Suppressor macrophage treated with lipopolysaccharide for 4 hours (primary cell): ENCODE measurements around the gene PRSS16.
"Not testable (repeated sequence)": the region's sequence is repeated elsewhere in the genome, so short reads cannot be mapped to it uniquely, and the experiment has no call there.

ENCODE experiments used
- DNase-seq: peaks from one replicate; pipeline ENCODE4 v3.0.0-alpha.2; 2020

Gene PRSS16, protein sequence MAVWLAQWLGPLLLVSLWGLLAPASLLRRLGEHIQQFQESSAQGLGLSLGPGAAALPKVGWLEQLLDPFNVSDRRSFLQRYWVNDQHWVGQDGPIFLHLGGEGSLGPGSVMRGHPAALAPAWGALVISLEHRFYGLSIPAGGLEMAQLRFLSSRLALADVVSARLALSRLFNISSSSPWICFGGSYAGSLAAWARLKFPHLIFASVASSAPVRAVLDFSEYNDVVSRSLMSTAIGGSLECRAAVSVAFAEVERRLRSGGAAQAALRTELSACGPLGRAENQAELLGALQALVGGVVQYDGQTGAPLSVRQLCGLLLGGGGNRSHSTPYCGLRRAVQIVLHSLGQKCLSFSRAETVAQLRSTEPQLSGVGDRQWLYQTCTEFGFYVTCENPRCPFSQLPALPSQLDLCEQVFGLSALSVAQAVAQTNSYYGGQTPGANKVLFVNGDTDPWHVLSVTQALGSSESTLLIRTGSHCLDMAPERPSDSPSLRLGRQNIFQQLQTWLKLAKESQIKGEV

DNA sequence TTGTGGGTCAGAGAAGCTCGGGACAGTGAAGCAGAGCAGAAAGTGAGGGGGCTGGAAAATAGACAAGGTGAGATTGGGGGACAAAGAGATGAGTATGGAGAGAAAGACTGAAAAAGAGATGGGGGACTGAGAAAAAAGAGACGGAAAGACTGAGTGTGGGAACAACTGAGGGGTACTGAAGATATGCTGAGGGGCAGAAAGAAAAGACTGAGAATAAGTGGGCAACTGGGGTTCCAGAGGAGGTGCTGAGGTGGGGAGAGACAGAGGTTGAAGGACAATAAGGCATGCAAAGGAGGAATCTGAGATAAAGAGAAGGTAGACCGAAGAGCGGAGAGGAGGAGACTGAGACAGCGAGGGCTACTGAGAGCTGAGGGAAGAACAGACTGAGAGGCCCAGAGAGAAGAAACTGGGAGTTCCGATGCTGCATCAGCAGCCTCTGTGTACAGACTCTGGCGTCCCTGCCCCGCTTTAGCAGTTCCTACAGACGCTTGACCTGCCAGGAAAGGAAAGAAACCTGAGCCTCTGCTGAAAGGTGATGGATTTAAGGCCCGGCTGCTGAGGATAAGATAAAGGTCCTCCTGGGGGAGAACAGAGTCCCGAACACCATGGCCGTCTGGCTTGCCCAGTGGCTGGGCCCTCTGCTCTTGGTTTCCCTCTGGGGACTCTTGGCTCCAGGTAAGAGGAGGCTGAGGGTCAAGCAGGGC, at the start of gene PRSS16:
Gene PRSS16, plus strand, starts transcription at position 569 of the 704 bp plus-strand sequence. Its CDS starts 37 bp downstream, at position 606.
- DNase-seq: no peak

DNA sequence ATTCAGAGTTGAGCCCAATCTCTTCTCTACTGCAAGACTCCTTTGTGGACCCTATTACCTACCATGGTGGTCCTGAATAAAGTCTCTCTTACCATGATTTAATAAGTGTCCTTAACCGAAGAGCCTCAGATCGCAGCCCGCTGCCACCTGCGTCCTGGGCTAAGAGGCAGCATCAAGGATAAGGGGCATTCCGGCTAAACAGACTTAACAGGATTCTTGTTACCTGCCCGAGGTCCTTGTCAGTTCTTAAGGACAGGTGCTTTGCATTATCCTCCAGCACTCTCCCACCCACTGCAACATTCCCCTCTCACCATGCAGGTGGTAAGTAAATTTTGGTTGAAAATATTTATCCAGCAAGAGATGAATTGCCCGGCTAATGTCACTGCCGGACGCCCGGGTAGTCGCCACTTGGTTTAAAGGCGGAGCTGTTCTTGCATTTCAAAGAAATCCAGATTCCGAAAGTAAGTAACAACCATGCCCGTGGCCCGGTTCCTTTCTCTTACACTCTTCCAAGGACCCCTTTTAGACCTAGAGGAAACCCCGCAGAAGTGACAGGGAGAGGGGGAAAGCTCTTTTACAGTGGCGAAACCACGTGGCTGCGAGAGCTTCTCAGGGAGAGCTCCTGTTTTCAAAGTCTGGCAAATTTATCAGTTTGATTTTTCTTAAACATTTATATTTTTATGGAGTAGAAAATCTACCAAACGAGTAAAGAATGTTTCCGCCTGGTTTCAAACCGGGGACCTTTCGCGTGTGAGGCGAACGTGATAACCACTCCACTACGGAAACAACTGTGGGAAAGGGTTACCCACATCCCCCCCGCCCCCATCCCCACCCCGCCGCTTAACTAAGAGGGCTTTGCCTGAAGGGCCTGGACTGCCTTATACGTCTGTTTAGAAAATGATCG, 41.9 kb upstream of the PRSS16 start:
- DNase-seq: no peak

DNA sequence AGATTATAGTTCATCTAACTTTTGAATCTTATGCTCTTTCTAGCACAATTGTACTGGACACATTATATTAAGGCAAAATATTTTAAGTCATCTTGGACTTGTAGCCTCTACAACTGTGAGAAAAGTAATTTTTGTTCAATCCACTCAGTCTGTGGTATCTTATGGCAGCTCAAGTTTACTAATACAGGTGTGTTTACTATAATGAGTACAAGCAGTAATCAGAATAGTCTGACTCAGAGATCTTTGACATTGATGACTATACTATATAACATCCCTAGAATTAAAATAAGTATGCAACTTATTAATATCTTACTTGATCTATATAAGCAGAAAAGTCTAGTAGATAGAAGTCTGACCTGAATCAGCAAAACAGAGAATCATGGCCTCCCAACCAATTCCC, 40.7 kb upstream of the PRSS16 start:
- no peak for DNase-seq

DNA sequence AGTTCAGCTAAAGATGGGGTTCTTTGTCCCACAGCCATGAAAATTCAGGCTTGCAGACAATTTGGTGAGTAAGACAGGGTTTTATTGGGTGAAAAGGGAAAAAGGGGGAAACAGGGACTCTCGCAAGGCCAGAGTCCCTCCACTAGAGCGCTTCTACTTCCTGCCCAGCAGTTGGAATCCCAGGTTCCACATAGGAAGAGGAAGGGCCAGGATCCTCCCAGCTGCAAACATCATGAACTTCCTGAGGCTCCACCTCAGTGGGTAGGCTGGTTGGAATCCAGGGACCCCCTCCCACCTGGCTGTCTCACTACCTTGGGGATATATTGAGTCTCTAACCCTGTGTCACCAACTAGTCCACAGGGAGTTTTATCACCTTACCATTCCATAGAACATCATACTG, 39.5 kb upstream of the PRSS16 start:
- no peak for DNase-seq

DNA sequence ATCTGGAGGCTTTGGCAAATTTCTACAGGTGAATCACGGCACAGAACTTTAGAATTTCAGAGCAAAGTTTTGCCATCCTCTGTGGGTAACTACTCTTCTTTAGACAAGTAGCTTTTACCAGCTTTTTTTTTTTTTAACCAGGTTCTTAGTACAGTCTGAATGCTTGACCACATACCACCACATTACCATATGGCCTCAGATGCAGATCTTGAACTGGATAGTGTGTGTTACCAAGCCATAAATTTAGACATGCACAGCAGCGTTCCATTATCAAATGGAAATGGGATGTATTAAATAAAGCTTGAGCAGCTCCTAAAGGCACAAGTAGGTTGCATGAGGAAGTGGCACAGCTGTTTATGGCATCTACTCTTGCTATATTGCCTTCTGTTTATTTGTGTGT, 38.3 kb upstream of the PRSS16 start:
- no peak for DNase-seq

DNA sequence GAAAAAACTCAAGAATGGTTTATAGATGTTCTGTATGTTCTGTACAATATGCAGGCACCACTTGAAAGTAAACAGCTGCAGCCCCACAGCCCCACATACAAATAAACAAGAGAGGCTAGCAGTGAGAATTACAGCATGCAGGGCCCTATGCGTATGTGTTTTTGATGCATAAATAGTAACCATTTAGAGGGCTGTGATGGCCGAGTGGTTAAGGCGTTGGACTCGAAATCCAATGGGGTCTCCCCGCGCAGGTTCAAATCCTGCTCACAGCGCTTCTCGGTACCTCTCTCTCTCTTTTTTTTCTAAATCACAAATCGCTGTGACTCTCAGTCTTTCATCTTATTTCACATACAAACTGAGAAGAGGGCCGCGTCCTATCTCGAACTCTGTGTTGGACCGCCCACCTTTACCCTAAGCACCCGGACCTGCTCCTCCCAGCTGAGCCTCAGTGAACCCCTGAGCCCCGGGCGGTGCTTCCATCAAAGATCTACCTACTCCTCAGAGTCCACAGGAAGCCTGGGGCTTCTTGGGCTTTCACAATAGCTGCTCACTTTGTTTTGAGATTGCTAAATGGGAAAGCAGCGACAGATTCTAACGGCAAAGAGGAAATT, 37.7 kb upstream of the PRSS16 start:
- DNase-seq: no peak

DNA sequence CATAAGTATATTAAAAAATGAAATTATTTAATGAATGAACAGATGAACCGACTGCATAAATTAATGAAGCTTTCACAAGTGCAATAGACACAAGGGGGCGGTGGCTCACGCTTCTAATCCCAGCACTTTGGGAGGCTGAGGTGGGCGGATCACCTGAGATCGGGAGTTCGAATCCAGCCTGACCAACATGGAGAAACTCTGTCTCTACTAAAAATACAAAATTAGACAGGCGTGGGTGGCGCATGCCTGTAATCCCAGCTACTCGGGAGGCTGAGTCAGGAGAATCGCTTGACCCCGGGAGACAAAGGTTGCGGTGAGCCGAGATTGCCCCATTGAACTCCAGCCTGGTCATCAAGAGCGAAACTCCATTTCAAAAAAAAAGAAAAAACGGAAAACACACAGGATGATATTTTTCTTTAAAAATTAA, 34.4 kb upstream of the PRSS16 start:
- DNase-seq: not testable (repeated sequence)

DNA sequence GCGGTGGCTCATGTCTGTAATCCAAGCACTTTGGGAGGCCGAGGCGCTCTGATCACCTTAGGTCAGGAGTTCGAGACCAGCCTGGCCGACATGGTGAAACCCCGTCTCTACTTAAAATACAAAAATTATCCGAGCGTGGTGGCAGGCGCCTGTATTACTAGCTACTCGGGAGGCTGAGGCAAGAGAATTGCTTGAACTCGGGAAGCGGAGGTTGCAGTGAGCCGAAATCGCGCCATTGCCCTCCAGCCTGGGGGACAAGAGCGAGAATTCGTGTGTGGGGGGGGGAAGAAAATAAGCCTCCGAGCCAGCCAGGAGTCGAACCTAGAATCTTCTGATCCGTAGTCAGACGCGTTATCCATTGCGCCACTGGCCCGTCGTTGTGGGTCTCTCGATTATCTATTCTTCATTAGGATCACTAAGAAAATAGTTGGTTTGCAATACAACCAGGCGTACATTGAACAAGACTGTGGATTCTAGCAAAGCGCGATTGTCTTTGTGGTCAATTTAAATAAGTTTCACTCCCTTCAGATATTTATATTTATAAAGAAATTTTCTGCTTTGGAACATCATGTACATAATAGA, 33.9 kb upstream of the PRSS16 start:
- no peak for DNase-seq

DNA sequence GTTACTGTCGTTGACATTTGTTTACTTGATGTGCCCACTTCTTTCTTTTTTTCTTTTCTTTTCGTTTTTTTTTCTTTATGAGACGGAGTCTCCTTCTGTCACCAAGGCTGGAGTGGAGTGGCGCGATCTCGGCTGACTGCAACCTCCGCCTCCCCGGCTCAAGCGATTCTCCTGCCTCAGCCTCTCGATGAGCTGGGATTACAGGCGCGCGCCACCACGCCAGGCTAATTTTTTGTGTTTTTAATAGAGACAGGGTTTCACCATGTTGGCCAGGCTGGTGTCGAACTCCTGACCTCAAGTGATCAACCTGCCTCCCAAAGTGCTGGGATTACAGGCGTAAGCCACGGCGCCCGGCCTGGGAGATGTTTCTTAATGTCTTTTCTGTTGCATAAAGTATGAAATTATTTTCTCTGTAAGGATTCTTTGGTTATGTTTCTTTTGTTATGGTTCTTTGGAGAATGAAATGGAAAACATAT, 33.3 kb upstream of the PRSS16 start:
- DNase-seq: no peak

DNA sequence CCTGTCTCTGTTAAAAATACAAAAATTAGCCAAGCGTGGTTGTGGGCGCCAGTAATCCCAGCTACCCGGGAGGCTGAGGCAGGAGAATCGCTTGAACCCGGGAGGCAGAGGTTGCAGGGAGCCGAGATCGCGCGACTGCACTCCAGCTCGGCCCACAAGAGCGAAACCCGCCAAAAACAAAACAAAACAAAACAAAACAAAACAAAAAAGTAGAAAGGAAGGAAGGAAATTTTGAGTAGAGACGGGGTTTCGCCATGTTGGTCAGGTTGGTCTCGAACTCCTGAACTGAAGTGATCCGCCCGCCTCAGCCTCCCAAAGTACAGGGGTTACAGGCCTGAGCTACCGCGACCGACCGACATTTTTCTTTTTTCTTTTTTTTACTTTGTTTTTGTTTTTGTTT, 30.6 kb upstream of the PRSS16 start:
- DNase-seq: no peak

DNA sequence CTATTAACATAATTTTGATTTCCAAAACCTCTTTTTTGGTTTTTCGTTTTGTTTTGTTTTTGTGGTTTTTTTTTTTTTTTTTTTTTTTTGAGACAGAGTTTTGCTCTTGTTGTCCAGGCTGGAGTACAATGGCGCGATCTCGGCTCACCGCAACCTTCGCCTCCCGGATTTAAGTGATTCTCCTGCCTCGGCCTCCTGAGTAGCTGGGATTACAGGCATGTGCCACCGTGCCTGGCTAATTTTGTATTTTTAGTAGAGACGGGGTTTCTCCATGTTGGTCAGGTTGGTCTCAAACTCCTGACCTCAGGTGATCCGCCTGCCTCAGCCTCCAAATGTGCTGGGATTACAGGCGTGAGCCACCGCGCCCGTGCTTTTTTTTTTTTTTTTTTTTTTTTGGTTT, 24.5 kb upstream of the PRSS16 start:
- not testable (repeated sequence) for DNase-seq

DNA sequence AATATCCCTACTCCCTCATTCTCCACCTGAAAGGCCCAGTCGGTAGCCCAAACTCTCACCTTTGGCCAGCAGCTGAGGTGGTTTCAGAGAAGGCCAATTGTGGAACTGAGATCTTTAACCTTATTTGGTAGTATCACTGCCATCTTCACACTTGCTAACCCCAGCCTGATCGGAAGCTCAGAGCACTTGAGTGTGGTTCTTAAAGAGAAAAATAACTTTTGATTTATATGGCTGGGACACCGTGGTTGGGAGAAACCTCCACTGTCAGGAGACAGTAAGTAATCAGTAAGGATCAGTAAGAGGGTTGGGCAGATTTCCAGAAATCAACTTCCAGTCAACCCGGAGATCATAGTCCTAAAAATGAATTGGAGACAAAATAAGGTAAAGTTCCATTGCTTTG, 22.8 kb upstream of the PRSS16 start:
- no peak for DNase-seq

DNA sequence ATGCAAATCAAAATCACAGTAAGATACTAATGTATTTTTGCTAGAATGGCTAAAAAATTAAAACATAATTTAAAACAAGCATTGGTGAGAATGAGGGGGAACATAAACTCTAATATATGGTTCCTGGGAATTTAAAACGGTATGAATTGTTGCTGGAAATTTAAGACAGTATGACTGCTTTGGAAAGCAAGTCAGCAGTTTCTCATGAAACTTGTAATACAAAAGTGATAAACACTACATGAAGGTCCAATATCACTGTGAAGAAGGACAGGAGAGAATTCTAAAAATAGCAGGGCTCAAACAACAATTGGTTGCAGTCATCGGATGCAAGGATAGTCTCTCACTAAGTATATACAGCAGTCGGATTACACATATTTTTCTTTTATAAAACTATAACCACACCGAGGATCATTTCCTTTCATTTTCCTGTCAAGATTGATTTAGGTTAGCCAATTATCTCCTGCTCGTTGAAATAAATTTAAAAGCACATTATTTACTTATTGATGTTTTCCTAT, 18.5 kb upstream of the PRSS16 start:
- no peak for DNase-seq

DNA sequence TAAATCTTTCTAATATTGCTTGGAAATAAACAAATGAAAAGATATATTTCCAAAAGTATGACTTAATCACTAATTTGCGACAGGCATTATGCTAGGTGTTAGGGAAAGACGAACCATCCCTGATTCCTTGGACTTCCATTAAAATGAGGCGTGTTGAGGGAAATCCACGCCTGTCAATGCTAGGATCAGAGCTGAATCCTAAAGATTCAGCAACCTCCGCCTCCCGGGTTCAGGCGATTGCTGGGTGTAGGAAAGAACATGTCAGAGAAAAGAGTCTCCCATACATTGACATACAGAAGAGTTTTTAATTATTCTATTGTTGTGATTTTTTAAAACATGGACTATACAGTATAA, 16.8 kb upstream of the PRSS16 start:
- DNase-seq: no peak

DNA sequence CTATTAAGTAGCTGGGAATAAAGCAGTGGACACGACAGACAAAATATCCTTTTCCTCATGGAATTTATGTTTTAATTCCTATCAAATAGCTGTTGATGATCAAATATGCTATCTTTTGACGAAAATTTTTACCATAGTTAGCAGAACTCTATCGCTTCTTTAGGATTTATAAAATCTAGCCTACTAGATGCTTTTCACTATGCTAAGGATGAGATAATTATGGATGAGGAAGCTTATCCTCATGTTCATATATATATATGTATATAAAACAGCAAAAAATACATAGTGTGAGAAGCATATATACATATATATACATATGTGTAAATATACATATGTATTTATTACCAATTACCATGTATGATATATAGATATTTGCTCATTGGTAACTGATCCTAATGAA, 12.9 kb upstream of the PRSS16 start:
- DNase-seq: no peak

DNA sequence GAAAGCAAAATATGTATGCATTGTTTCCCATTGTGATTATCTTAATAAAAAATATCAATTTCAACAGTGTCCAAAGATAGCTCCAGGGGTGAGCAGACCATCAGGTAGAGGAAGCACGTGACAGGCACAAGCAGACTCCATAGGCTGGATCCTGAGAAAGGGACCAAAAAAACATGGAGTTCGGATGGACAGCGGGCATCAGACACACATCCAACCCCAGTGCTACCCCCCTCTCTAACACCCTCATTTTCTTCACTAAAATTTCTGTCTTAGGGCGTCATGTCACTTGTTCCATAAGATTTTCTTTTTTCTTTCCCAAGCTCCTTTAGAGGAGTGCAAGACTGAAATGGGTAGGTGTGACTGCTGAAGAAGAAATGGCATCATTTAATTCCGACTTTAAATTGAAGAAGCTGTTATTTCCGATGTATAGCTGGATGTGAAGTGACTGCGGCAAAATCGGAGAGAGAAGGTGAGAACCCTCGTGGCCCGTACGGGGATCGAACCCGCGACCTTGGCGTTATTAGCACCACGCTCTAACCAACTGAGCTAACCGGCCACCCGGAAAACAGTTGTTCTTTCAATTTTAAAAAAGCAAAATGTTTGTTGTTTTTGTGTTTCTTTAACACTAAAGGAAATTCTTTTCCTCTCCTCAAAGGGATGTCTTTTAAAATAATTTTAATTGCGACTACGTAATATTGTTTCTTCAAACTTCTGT, 10.3 kb upstream of the PRSS16 start:
- peak; percentile 23 for DNase-seq

DNA sequence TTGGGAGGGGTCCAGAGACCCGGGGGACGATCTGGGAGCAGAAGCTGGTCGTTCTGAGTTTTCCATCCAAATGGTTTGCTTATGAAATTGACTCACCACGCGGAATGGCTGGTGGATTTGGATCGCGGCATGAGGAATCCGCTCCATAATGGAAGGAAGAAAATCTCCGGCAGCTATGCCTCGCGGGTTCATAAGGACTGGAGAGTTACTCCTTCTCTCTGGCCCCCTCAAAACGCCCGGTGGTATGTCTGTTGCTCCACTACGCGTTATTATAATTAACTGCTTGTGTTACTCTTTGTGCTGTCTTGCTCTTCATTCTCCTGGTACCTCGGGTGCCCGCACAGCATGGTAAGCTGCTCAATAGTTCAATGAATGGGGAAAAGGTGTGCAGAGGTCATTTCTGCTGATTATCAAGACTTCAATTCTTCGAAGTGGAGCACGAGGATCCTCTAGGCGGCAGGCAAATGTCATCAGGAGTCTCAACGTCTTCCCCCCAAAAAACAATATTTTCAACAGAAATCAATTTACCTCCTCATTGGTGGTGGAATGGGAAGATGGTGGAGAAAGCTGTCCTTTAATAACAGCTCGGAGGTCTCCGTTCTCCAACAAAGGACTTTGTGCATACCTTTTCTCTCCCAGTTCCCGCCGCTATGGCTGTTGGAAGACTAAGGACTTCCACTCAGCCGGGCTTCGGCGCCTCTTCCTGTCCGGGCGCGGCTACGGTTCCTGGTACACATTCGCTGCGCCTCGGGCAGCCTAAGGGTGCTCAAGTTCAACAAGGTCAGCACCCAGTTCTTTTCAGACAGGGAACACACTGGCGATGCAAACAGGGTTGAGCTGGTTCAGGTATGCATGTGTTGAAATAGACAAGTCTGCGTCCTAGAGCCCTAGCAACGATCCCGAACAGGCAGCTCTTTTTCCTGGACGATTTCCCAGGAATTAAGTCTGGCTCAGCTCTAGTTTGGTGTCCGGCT, 9.2 kb upstream of the PRSS16 start:
- DNase-seq: no peak

DNA sequence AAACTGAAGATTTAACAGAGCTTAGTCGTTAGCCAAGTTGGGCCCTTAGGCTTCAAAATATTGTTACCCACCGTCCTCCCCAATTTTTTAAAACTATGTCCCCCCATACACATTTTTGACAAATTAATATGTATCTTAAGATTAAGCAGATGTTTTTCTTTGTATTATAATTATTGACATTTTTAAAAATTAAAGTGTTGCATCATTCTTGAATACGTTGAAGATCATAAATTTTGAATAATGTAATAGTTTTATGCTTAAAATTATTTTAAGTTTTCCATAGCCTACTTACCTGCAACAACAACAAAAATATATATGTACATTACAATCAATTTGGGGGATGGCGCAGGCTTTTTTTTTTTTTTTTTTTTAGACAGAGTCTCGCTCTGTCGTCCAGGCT, 8.2 kb upstream of the PRSS16 start:
- DNase-seq: no peak

DNA sequence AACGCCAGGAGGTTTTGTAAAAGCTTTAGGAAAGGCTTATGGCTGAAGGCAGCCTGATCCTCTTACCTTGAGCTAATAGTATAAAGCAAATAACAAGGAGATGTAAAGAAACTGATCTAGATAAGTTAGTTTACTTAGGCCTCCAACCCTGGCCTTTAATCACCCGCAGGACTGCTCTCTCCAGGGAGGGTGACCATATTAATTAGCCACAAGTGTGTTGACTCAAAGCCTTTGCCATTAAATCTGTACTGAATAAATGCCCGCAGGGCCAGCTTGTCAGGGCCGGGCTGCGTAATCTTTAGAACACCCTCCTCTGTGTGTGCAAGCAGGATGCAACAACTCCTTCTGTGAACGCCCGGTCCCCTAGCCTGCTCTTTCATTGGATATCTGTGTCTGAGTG, 6.1 kb upstream of the PRSS16 start:
- no peak for DNase-seq
